Loucy (cell line): ENCODE results near the gene BIN1.

Source experiments
- CTCF ChIP-seq: fragments of 200-600 bp; sonication (generic); conservative IDR thresholded peaks from 2 replicates; pipeline ENCODE4 v1.5.1; 2014; ENCODE audit warnings: mild to moderate bottlenecking, antibody characterized with exemption, low read length
- EZH2phosphoT487 ChIP-seq: fragments of 200-600 bp; IDR thresholded peaks from 2 replicates; pipeline ENCODE4 v1.6.1; 2018; ENCODE audit warnings: antibody characterized with exemption, mild to moderate bottlenecking, moderate library complexity, borderline replicate concordance

GRCh38 chr2:127069536-127069935 is 37.4 kb downstream of the BIN1 start:
- no peak for TF ChIP-seq CTCF
- no peak for TF ChIP-seq EZH2phosphoT487
